GM19397 (cell line): ENCODE results near the gene CHERP.
"Not testable (repeated sequence)": the region's sequence is repeated elsewhere in the genome, so short reads cannot be mapped to it uniquely, and the experiment has no call there.

Experiments
- ATAC-seq: cut with Tn5 transposase; IDR thresholded peaks from one replicate; pipeline ENCODE4 v1.9.1; 2021; ENCODE audit warnings: mild to moderate bottlenecking, moderate library complexity; ENCODE audit not compliant: unreplicated experiment

CHERP gene

GRCh38 chr19:16576690-16577530 lies 34.7 kb upstream of the CHERP start:
- no peak for ATAC-seq

GRCh38 chr19:16575861-16576689 lies 33.8 kb upstream of the CHERP start:
- ATAC-seq, result no peak

- no peak for ATAC-seq
Measured at GRCh38 chr19:16575282-16575681, 33.0 kb upstream of the CHERP start.

- ATAC-seq, result no peak
Measured at GRCh38 chr19:16573925-16574324, 31.7 kb upstream of the CHERP start.

GRCh38 chr19:16573296-16573695 lies 31.1 kb upstream of the CHERP start:
- ATAC-seq, result no peak

GRCh38 chr19:16572332-16573211 lies 30.3 kb upstream of the CHERP start, which contains the start of gene SLC35E1:
SLC35E1 (minus strand) TSS chr19:16572415; CDS start chr19:16572364, 51 bp downstream.
- peak; percentile 84 for ATAC-seq

- no peak for ATAC-seq
Measured at GRCh38 chr19:16571822-16572331, 29.6 kb upstream of the CHERP start.

GRCh38 chr19:16571283-16571682 lies 29.0 kb upstream of the CHERP start:
- ATAC-seq, result no peak

- ATAC-seq, result no peak
Measured at GRCh38 chr19:16569609-16570320, 27.5 kb upstream of the CHERP start.

- no peak for ATAC-seq
Measured at GRCh38 chr19:16566702-16567101, 24.5 kb upstream of the CHERP start.

GRCh38 chr19:16566161-16566560 lies 23.9 kb upstream of the CHERP start:
- no peak for ATAC-seq

- ATAC-seq, result no peak
Measured at GRCh38 chr19:16564842-16565241, 22.6 kb upstream of the CHERP start.

GRCh38 chr19:16562608-16563025 lies 20.4 kb upstream of the CHERP start:
- no peak for ATAC-seq

GRCh38 chr19:16561382-16561781 lies 19.1 kb upstream of the CHERP start:
- ATAC-seq, result no peak

GRCh38 chr19:16559780-16560276 lies 17.6 kb upstream of the CHERP start:
- no peak for ATAC-seq

- ATAC-seq, result no peak
Measured at GRCh38 chr19:16554776-16555175, 12.5 kb upstream of the CHERP start.

- not testable (repeated sequence) for ATAC-seq
Measured at GRCh38 chr19:16551902-16552301, 9.7 kb upstream of the CHERP start.

GRCh38 chr19:16548956-16549355 lies 6.7 kb upstream of the CHERP start:
- no peak for ATAC-seq

GRCh38 chr19:16544473-16545231 lies 2.4 kb upstream of the CHERP start:
- ATAC-seq, result no peak
